Ascending aorta (tissue), 2 donors: ENCODE results near the gene FGF23. TPM values are rescaled to one million over a fixed set of nuclear protein-coding genes. Genes with fewer than 3 reads are reported as not detected.

ENCODE experiments used
- DNase-seq, 2 donors: peaks; one replicate each; pipeline ENCODE4 v3.0.0-alpha.2; 2019; ENCODE audit warnings: low spot score in 2 of 2
- H3K27ac ChIP-seq, 2 donors: fragments of 200-600 bp; sonication (generic); one replicate each; pipeline ENCODE4 v1.5.1; 2016 to 2017; ENCODE audit warnings: mild to moderate bottlenecking in 1 of 2
- H3K27me3 ChIP-seq: fragments of 200-600 bp; sonication (generic); one replicate; pipeline ENCODE4 v1.5.1; 2017
- H3K36me3 ChIP-seq, 2 donors: fragments of 200-600 bp; sonication (generic); one replicate each; pipeline ENCODE4 v1.5.1; 2016
- H3K4me1 ChIP-seq, 2 donors: fragments of 200-600 bp; sonication (generic); one replicate each; pipeline ENCODE4 v1.5.1; 2016 to 2017; ENCODE audit warnings: mild to moderate bottlenecking in 1 of 2
- H3K4me3 ChIP-seq, 2 donors: fragments of 200-600 bp; sonication (generic); one replicate each; pipeline ENCODE4 v1.5.1; 2016 to 2017; ENCODE audit warnings: mild to moderate bottlenecking in 1 of 2
- H3K9me3 ChIP-seq, 2 donors: fragments of 200-600 bp; sonication (generic); one replicate each; pipeline ENCODE4 v1.5.1; 2016
- CTCF ChIP-seq, 3 experiments: fragments of 200-600 bp in 2 of 3; fragments of 450-650 bp in 1 of 3; sonication (generic) in 2 of 3; IDR thresholded peaks; one replicate each; pipeline ENCODE4 v1.5.1; 2016 to 2019; ENCODE audit warnings: antibody characterized with exemption in 3 of 3, mild to moderate bottlenecking in 1 of 3, moderate library complexity in 1 of 3
- intact Hi-C: fragments of 100-400 bp; cut with DNase I; formaldehyde crosslinking; loops from one replicate; pipeline ENCODE4 v1.15.1; 2023
- total RNA-seq: library from RNA; depleted of rRNA; stranded (reverse); fragments of >200 nt; gene quantifications from one replicate; pipeline ENCODE4 v1.1.0, GENCODE V29; 2016

Gene FGF23
- total RNA-seq, 1 donor from 2014 or later: not detected

DNA sequence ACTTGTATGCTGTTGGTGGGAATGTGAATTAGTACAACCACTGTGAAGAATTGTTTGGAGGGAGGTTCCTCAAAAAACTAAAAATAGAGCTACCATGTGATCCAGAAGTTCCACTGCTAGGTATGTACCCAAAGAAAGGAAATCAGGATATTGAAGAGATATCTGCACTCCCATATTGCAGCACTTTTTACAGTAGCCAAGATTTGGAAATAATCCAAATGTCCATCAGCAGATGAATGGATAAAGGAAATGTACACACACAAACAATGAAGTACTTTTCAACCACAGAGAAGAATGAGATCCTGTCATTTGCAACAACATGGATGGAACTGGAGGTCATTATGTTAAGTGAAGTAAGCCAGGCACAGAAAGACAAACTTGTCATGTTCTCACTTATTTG lies 32.6 kb downstream of the FGF23 start:
- Histone ChIP-seq H3K36me3 (no peaks in the 10 kb centered on the region), H3K4me3 (no peak overlapping the region), H3K27me3 (no peaks in the 10 kb centered on the region), H3K4me1 (no peaks in the 10 kb centered on the region), H3K9me3 (peaks cover 0 to 3% of the 10 kb centered on the region in 2 donors), H3K27ac (no peak overlapping the region)
- intact Hi-C loops: no loop called here
- no peak for TF ChIP-seq CTCF (IDR thresholded peaks at IDR 0.05)
- DNase-seq: no peak

DNA sequence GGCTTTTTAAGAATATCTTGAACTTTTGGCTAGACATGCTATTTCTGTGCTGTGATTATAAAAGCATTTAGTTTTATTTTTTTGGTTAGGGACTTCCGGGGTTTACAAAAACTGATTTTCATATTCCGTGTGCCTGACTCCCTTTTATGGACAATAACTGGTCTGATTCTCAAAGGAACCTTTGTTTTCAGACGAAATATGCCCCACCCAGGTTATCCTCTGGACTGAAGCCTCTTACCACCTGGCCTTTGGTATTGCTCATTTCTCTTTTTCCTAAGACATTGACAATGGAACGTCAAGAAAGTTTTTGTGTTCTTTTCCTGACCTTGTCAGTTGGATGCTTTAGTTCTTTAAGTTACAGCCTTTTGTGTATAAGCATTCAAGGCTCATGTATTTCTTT lies 47.7 kb downstream of the FGF23 start:
- DNase-seq: no peak
- peaks cover 1 to 13% of the 10 kb centered on the region in 2 donors for H3K36me3 ChIP-seq
- no peak overlapping the region for H3K27ac ChIP-seq
- H3K4me3 ChIP-seq: no peak overlapping the region
- H3K4me1 ChIP-seq: no peaks in the 10 kb centered on the region
- intact Hi-C loops: no loop called here
- no peak for TF ChIP-seq CTCF (IDR thresholded peaks at IDR 0.05)
- H3K27me3 ChIP-seq: no peaks in the 10 kb centered on the region
- H3K9me3 ChIP-seq: no peaks in the 10 kb centered on the region

- no peak overlapping the region for H3K4me3 ChIP-seq
- no peak for TF ChIP-seq CTCF (IDR thresholded peaks at IDR 0.05)
- DNase-seq: no peak
These were observed 48.3 kb downstream of the FGF23 start for GRCh38 chr12:4331221-4331620.

GRCh38 chr12:4330203-4330602 lies 49.3 kb downstream of the FGF23 start:
- no peak overlapping the region for H3K4me3 ChIP-seq
- intact Hi-C loops: no loop called here

More at GRCh38 chr12:4331221-4331620, 48.3 kb downstream of the FGF23 start:
- H3K36me3 ChIP-seq: peaks cover 0 to 13% of the 10 kb centered on the region in 2 donors
- no peaks in the 10 kb centered on the region for H3K9me3 ChIP-seq
- H3K4me1 ChIP-seq: no peaks in the 10 kb centered on the region
- no peak overlapping the region for H3K27ac ChIP-seq
- H3K27me3 ChIP-seq: no peaks in the 10 kb centered on the region
- intact Hi-C loops: no loop called here

DNA sequence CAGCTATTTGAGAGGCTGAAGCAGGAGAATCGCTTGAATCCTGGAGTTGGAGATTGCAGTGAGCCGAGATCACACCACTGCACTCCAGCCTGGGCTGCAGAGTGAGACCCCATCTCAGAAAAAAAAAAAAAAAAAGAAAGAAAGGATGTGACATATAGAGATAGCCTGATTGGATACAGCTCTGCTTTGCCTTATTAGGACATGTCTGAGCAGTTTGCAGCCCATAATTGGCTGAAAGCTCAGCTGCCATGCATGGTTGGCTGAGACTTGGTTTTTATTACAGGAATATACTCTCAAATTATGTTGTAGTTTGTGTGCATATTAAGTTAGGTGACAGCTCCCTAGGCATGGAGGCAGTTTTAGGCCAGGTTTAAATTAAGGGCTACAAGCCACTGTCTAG lies 52.2 kb downstream of the FGF23 start:
- intact Hi-C loops: no loop called here
- no peaks in the 10 kb centered on the region for H3K36me3 ChIP-seq
- TF ChIP-seq CTCF (IDR thresholded peaks at IDR 0.05): no peak
- H3K27me3 ChIP-seq: no peaks in the 10 kb centered on the region
- H3K27ac ChIP-seq: no peak overlapping the region
- no peak overlapping the region for H3K4me3 ChIP-seq
- DNase-seq: no peak
- no peaks in the 10 kb centered on the region for H3K9me3 ChIP-seq
- H3K4me1 ChIP-seq: no peaks in the 10 kb centered on the region

More at GRCh38 chr12:4330203-4330602, 49.3 kb downstream of the FGF23 start:
- no peaks in the 10 kb centered on the region for H3K9me3 ChIP-seq
- H3K27me3 ChIP-seq: no peaks in the 10 kb centered on the region
- no peak overlapping the region for H3K27ac ChIP-seq
- H3K36me3 ChIP-seq: peaks cover 0 to 6% of the 10 kb centered on the region in 2 donors
- no peak for TF ChIP-seq CTCF (IDR thresholded peaks at IDR 0.05)
- no peaks in the 10 kb centered on the region for H3K4me1 ChIP-seq
- DNase-seq: no peak

GRCh38 chr12:4325966-4326365 lies 53.5 kb downstream of the FGF23 start:
- Histone ChIP-seq H3K36me3 (no peaks in the 10 kb centered on the region), H3K4me3 (no peak overlapping the region), H3K27me3 (no peaks in the 10 kb centered on the region), H3K4me1 (peaks cover 4% of the 10 kb centered on the region in 2 donors), H3K27ac (no peak overlapping the region), H3K9me3 (no peaks in the 10 kb centered on the region)
- intact Hi-C loops: no loop called here
- TF ChIP-seq CTCF (IDR thresholded peaks at IDR 0.05): no peak
- no peak for DNase-seq
